Esophagus muscularis mucosa (tissue), 4 donors: ENCODE results near the gene DNAH9. TPM values are rescaled to one million over a fixed set of nuclear protein-coding genes. Genes with fewer than 3 reads are reported as not detected.

Experiments
- DNase-seq: peaks from one replicate; pipeline ENCODE4 v3.0.0-alpha.2; 2017; ENCODE audit errors: extremely low spot score
- H3K27ac ChIP-seq, 4 donors: fragments of 200-600 bp; sonication (generic); replicated peaks in 1 of 4; 1 replicate in 3 of 4; 2 replicates in 1 of 4; pipeline ENCODE4 v1.5.1; 2016 to 2019; ENCODE audit warnings: mild to moderate bottlenecking in 1 of 4
- H3K27me3 ChIP-seq, 4 donors: fragments of 200-600 bp; sonication (generic); one replicate each; pipeline versions ENCODE4 v1.5.1 to v1.6.0; 2016 to 2019
- H3K36me3 ChIP-seq, 4 donors: fragments of 200-600 bp; sonication (generic); one replicate each; pipeline ENCODE4 v1.5.1; 2016 to 2019
- H3K4me1 ChIP-seq, 4 donors: fragments of 200-600 bp; sonication (generic); one replicate each; pipeline ENCODE4 v1.5.1; 2016 to 2019
- H3K4me3 ChIP-seq, 4 donors: fragments of 200-600 bp; sonication (generic); 1 replicate in 2 of 4; 2 replicates in 2 of 4; pipeline ENCODE4 v1.5.1; 2016 to 2019; ENCODE audit warnings: mild to moderate bottlenecking in 4 of 4, moderate library complexity in 1 of 4
- H3K9me3 ChIP-seq, 4 donors: fragments of 200-600 bp; sonication (generic); 1 replicate in 3 of 4; 2 replicates in 1 of 4; pipeline ENCODE4 v1.5.1; 2016 to 2019
- EP300 ChIP-seq: sonication (generic); formaldehyde crosslinking; IDR thresholded peaks from one replicate; pipeline ENCODE4 v1.6.1; 2017; ENCODE audit warnings: antibody characterized with exemption
- POLR2A ChIP-seq: fragments of 450-650 bp; IDR thresholded peaks from one replicate; pipeline ENCODE4 v1.6.1; 2017; ENCODE audit warnings: antibody characterized with exemption, moderate library complexity, mild to moderate bottlenecking, low read depth
- POLR2AphosphoS5 ChIP-seq, 2 donors: sonication (generic); formaldehyde crosslinking; IDR thresholded peaks; one replicate each; pipeline ENCODE4 v1.6.1; 2017; ENCODE audit warnings: antibody characterized with exemption in 2 of 2
- WGBS: methylation state at CpG from one replicate; pipeline ENCODE4 v1.1.5; 2018; 5-methylcytosine and 5-hydroxymethylcytosine counted together
- intact Hi-C: fragments of 100-400 bp; cut with DNase I; formaldehyde crosslinking; loops from one replicate; pipeline ENCODE4 v1.15.1; 2023
- total RNA-seq, 4 donors: library from RNA; depleted of rRNA; stranded (reverse); fragments of >200 nt; gene quantifications; one replicate each; pipeline versions ENCODE4 v1.1.0 to v1.2.1, GENCODE V29; 2016
- TF ChIP-seq, protein P1 (sequence below), 3 experiments: fragments of 200-600 bp in 2 of 3; fragments of 450-650 bp in 1 of 3; sonication (generic) in 2 of 3; IDR thresholded peaks; one replicate each; pipeline ENCODE4 v1.5.1; 2017 to 2019; ENCODE audit warnings: antibody characterized with exemption in 3 of 3, mild to moderate bottlenecking in 2 of 3, moderate library complexity in 1 of 3

Gene DNAH9
- total RNA-seq, 4 donors from 2014 or later = under 0.01 to 0.92 TPM; not detected in 2

DNA sequence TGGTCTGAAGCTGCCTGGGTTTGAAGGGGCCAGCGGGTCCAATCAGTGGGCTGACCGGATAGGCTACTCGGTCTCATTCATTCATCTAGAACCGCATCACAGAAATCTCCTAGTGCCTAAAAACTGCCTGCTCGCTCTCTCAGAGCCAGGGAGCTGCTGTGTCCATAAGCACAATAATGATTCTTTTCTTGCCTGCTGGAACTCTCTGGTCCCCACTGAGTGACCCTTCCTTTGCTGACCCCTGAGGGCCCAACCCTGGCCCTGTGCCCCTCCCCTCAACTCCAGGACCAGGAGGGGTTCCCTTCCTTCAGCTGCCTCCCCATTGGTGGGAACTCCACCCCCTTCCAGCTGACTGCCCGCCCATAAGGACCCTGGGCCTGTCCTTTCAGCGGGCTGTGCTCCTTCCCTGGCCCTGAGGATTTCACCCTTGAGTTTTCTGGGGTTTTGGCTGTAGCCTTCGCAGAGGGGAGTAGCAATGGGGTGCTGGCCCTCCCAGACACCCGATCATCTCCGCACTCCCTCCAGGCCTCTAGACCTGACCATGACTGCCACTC lies 39.5 kb upstream of the DNAH9 start:
- Histone ChIP-seq H3K27ac (no peak overlapping the region), H3K27me3 (peaks cover 0 to 11% (median 0%) of the 10 kb centered on the region in 4 donors), H3K4me1 (no peaks in the 10 kb centered on the region), H3K4me3 (no peak overlapping the region), H3K36me3 (no peaks in the 10 kb centered on the region), H3K9me3 (no peaks in the 10 kb centered on the region)
- TF ChIP-seq POLR2AphosphoS5 (IDR thresholded peaks at IDR 0.05) (no peak), EP300 (no peak), POLR2A (no peak)
- TF ChIP-seq, protein P1, sequence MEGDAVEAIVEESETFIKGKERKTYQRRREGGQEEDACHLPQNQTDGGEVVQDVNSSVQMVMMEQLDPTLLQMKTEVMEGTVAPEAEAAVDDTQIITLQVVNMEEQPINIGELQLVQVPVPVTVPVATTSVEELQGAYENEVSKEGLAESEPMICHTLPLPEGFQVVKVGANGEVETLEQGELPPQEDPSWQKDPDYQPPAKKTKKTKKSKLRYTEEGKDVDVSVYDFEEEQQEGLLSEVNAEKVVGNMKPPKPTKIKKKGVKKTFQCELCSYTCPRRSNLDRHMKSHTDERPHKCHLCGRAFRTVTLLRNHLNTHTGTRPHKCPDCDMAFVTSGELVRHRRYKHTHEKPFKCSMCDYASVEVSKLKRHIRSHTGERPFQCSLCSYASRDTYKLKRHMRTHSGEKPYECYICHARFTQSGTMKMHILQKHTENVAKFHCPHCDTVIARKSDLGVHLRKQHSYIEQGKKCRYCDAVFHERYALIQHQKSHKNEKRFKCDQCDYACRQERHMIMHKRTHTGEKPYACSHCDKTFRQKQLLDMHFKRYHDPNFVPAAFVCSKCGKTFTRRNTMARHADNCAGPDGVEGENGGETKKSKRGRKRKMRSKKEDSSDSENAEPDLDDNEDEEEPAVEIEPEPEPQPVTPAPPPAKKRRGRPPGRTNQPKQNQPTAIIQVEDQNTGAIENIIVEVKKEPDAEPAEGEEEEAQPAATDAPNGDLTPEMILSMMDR (IDR thresholded peaks at IDR 0.05) = no peak
- DNase-seq = peak; percentile 72
- intact Hi-C loops = no loop called here
- WGBS = 86% methylated on average over 10 of the region's 10 CpGs

DNA sequence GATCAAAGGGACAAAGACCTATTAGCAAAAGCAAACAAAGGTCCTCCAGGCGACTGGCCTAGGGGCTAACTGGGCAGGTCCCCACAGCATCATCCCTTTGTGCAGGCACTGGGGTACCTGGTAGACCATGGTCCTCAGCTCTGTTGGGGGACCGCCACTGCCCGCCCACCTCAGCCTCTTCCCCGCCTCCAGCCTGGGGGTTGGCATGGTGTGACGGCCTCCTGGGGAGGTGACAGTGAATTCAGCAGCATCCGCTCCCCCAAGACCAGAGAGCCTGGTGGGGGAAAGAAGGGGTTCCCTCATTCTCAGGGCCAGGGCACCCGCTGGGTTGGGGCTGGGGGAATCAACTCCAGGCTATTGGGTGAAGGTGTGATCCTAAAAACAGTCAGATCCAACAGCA lies 38.7 kb upstream of the DNAH9 start:
- no peak for DNase-seq
- 80% methylated on average over 6 of the region's 7 CpGs for WGBS
- intact Hi-C loops = no loop called here
- peaks cover 0 to 11% (median 0%) of the 10 kb centered on the region in 4 donors for H3K27me3 ChIP-seq
- no peaks in the 10 kb centered on the region for H3K36me3 ChIP-seq
- no peaks in the 10 kb centered on the region for H3K4me1 ChIP-seq
- H3K4me3 ChIP-seq = no peak overlapping the region
- H3K27ac ChIP-seq = no peak overlapping the region
- no peaks in the 10 kb centered on the region for H3K9me3 ChIP-seq
- TF ChIP-seq POLR2AphosphoS5 (IDR thresholded peaks at IDR 0.05) (no peak), POLR2A (no peak), EP300 (no peak)
- TF ChIP-seq, protein P1 (IDR thresholded peaks at IDR 0.05) = no peak

DNA sequence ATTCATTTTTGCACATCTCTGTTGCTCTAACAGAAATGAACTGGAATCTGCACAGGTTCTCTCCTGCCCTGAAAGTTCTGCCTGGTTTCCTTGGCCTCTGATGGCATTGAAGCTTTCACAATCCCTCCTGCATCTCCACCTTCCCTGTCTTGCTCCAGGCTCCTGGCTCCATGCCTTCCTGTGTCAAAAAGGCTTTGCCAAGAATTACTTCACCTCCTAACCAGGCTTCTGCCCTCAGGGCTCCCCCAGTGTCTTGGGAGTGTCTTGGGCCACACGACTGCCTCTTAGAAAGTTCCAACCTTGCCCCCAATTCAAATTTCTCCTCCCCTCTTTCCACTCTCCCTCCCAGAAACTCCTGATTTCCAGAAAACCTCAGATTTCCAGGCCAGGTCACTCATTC lies 37.0 kb upstream of the DNAH9 start:
- peaks cover 0 to 5% (median 0%) of the 10 kb centered on the region in 4 donors for H3K27me3 ChIP-seq
- WGBS = 75% methylated on average over 1 of the region's 1 CpG
- H3K36me3 ChIP-seq = no peaks in the 10 kb centered on the region
- H3K27ac ChIP-seq = no peak overlapping the region
- no peak overlapping the region for H3K4me3 ChIP-seq
- TF ChIP-seq POLR2A (no peak), EP300 (no peak), POLR2AphosphoS5 (IDR thresholded peaks at IDR 0.05) (no peak)
- TF ChIP-seq, protein P1 (IDR thresholded peaks at IDR 0.05) = no peak
- peaks cover 0 to 5% (median 0%) of the 10 kb centered on the region in 4 donors for H3K4me1 ChIP-seq
- peak; percentile 47 for DNase-seq
- H3K9me3 ChIP-seq = no peaks in the 10 kb centered on the region
- intact Hi-C loops = no loop called here

DNA sequence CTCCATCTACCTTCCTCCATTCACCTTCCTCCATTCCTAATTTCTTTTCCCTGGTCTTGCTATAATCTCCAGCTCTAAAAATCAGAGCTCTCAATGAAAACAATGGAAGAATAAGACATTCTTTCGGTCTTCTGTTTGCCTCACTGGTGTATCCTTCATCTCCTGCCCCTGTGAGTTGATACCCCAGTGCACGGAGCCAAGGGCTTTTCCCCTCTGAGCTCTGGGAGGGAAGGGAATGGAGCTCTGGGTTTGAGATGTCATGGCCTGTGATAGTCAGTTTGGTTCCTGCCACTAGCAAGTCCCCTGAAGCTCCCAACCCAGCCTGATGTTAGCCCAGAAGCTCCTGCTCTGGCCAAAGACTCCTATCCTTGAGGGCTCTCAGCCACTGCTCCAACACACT lies 36.6 kb upstream of the DNAH9 start:
- Histone ChIP-seq H3K27me3 (peaks cover 0 to 5% (median 0%) of the 10 kb centered on the region in 4 donors), H3K4me3 (no peak overlapping the region), H3K27ac (no peak overlapping the region), H3K4me1 (peaks cover 0 to 5% (median 0%) of the 10 kb centered on the region in 4 donors), H3K36me3 (no peaks in the 10 kb centered on the region), H3K9me3 (no peaks in the 10 kb centered on the region)
- WGBS = 67% methylated on average over 2 of the region's 2 CpGs
- TF ChIP-seq, protein P1 (IDR thresholded peaks at IDR 0.05) = no peak
- TF ChIP-seq POLR2AphosphoS5 (IDR thresholded peaks at IDR 0.05) (no peak), EP300 (no peak), POLR2A (no peak)
- intact Hi-C loops = no loop called here
- peak; percentile 57 for DNase-seq
